ENCODE results near the gene ZFYVE26.

GRCh38 chr14:67710209-67710608 lies 106.2 kb downstream of the ZFYVE26 start:
- TF ChIP-seq, protein P1, sequence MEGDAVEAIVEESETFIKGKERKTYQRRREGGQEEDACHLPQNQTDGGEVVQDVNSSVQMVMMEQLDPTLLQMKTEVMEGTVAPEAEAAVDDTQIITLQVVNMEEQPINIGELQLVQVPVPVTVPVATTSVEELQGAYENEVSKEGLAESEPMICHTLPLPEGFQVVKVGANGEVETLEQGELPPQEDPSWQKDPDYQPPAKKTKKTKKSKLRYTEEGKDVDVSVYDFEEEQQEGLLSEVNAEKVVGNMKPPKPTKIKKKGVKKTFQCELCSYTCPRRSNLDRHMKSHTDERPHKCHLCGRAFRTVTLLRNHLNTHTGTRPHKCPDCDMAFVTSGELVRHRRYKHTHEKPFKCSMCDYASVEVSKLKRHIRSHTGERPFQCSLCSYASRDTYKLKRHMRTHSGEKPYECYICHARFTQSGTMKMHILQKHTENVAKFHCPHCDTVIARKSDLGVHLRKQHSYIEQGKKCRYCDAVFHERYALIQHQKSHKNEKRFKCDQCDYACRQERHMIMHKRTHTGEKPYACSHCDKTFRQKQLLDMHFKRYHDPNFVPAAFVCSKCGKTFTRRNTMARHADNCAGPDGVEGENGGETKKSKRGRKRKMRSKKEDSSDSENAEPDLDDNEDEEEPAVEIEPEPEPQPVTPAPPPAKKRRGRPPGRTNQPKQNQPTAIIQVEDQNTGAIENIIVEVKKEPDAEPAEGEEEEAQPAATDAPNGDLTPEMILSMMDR (IDR thresholded peaks at IDR 0.05) = no peak
- no peak for TF ChIP-seq POLR2A (IDR thresholded peaks at IDR 0.05)

Measured in right lobe of liver (tissue), 4 donors.